GM19372 (cell line): ENCODE data around the gene ITK.
"Not testable (repeated sequence)": the region's sequence is repeated elsewhere in the genome, so short reads cannot be mapped to it uniquely, and the experiment has no call there.

Experiments used
- ATAC-seq: cut with Tn5 transposase; IDR thresholded peaks from one replicate; pipeline ENCODE4 v1.9.1; 2021; ENCODE audit warnings: mild to moderate bottlenecking, low read depth, moderate library complexity; ENCODE audit not compliant: unreplicated experiment

ITK gene

GRCh38 chr5:157236423-157236822 is 55.8 kb downstream of the ITK start:
- no peak for ATAC-seq

- ATAC-seq = no peak
These were observed 60.8 kb downstream of the ITK start for GRCh38 chr5:157241483-157241882.

- not testable (repeated sequence) for ATAC-seq
These were observed 64.1 kb downstream of the ITK start for GRCh38 chr5:157244704-157245103.

DNA sequence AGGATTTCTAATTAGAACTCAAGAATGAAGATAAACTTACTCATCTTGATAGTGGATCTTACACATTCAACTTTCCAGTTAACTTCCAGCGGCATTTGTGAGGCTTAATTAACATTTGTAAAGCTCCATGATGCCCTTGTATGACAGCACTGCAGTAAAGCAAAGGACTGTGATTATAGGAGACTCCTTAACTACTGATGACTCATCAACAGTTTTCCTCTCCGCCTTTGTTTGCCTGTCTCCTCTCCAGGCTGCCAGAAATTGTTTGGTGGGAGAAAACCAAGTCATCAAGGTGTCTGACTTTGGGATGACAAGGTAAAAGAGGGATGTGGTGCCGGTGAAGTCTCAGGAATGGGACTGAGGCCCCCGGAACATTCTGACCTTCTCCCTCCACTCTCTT is 64.8 kb downstream of the ITK start:
- no peak for ATAC-seq

- ATAC-seq = no peak
These were observed 65.2 kb downstream of the ITK start for GRCh38 chr5:157245886-157246285.

- no peak for ATAC-seq
These were observed 66.6 kb downstream of the ITK start for GRCh38 chr5:157247267-157247666.

GRCh38 chr5:157248821-157249470 is 68.3 kb downstream of the ITK start:
- no peak for ATAC-seq

- peak; percentile 84 for ATAC-seq
These were observed 72.2 kb downstream of the ITK start for GRCh38 chr5:157252711-157253465.

- ATAC-seq = peak; percentile 51
These were observed 72.9 kb downstream of the ITK start for GRCh38 chr5:157253547-157253946.

DNA sequence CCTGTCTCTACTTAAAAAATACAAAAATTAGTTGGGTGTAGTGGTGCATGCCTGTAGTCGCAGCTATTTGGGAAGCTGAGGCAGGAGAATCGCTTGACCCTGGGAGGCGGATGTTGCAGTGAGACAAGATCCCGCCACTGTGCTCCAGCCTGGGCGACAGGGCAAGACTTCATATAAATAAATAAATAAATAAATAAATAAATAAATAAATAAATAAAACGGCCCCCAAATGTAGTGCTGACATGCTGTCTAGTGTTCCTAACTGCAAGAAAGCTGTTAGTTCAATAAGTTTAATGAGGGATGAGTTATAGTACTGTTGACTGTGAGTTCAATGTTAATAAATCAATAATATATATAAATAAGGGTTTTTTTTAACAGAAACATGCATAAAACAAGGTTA is 77.8 kb downstream of the ITK start:
- ATAC-seq = no peak

DNA sequence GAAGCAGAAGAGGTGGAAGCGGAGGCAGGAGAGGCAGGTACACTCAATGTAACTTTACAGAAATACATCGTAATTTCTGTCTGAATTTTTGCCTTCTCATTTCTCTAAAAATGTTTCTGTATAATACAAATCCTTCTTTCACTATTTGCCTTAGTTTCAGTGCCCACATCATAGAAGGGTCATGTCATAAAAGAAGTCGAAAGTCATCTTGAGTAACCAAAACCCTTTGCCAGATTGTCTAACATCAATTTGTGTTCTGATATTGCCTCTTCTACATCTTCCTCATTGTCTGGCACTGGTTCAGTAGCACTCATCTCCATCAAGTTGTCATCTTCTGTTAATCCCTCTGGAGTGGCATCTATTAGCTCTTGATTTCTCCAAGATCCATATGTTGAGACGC is 79.1 kb downstream of the ITK start:
- no peak for ATAC-seq

DNA sequence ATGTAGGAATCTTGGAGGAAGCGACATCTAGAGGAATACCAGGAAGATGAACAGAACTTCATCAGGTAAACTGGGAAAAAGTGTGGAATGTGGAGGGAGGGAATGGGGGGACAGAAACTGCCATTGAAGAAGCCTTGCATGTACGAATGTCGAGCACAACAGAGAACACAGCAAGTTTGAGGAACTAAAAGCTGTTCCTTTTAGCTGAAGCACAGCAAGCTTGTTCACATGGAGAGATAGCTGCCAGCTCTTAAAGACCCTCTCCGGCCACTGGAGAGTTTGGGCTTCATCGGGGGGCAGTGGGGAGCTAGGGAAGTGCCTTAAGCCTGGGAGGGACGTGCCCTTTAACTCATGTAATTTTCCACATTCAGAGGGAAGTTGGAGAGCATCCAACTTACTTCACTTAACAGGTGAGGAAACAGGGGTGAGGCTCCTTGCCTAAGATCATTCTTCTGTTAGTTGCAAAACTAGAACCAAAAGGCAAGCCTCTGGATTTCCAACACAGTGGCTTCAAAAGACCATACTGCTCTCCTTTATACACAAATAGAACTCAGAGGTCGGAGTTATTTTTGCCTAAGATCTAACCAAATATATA is 83.0 kb downstream of the ITK start:
- no peak for ATAC-seq

DNA sequence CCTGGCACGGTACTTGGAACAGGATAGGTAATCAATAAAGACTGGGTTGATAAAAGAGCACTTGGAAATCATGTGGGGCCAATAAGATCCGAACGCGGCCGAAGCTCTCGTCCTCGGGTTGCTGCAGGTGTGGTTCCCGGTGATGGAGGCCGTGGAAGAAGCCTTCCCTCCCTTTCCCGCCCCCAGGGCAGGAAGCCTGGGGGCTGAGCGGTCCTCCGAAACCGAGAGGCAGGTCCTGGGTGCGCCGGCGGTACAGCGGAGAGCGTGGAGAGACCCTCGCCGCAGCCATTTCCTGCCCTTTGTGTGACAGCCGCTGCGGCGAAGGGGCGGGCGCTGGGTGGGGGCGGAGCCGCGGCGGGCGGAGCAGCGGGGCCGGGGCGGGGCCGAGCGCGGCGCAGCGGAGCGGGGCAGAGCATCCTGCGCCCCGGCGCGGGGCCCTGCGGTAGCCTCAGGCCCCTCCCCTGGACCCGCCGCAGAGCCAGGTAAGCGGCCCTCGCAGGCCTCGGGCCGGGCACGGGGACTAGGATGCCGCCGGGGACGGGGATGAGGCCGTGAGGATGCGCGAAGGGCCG is 85.2 kb downstream of the ITK start, which contains the start of gene CYFIP2:
Gene CYFIP2 (plus strand): TSS at position 410 of the 572 bp plus-strand sequence. CDS start 19,239 bp downstream, outside the sequence.
- ATAC-seq = peak; percentile 86

DNA sequence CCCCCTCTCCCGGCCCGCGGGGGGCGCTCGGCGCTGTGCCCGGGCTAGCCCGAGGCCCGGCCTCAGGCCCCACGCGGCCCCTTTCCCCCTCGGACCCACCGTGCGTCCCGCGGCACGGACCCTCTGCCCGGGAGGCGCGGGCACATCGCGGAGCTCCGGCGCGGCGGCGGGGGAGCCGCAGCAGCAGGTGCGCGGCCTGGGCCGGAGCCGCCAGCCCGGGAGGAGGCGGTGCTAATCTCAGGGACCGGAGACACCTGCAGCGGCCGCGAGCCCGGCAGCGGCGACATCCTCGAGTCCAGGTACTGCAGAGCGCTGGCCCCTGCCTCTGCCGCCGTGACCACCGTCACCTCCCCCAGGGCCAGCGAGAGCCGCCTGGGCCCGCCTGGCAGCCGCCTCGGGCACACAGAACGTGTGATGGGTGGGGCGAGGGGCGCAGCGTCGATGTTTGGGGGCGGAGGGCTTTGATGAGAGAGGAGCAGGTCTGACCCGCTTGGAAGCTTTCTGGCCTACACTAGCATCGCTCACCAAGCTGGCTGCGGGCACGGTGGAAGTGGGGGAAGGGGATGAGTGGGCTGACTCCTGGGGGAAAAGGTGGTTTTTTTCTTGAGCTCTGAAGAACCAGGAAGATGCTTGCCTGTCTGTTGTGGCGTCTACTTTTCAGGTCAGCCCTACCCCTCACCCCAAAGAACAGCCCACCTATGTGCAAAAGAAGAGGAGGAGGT is 85.8 kb downstream of the ITK start:
- peak; percentile 51 for ATAC-seq

DNA sequence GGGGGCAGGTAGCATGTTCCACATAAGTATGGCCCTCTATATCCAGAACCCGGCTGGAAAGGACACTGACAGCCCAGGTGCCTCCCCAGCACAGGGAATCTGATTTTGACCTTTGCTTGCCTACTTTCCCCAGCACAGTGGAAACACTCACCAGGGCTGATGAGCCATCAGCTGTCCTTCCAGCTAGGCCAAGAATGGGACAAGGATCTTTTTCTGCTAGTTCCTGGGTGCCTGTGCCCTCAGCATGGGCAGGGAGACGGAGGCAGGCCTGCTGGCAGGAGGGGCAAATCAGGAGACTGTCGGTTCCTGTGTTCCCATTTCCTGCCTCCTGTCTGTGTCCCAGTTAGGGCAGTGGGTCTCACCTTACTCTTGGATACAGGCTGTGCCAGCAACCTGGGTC is 86.4 kb downstream of the ITK start:
- ATAC-seq = no peak

DNA sequence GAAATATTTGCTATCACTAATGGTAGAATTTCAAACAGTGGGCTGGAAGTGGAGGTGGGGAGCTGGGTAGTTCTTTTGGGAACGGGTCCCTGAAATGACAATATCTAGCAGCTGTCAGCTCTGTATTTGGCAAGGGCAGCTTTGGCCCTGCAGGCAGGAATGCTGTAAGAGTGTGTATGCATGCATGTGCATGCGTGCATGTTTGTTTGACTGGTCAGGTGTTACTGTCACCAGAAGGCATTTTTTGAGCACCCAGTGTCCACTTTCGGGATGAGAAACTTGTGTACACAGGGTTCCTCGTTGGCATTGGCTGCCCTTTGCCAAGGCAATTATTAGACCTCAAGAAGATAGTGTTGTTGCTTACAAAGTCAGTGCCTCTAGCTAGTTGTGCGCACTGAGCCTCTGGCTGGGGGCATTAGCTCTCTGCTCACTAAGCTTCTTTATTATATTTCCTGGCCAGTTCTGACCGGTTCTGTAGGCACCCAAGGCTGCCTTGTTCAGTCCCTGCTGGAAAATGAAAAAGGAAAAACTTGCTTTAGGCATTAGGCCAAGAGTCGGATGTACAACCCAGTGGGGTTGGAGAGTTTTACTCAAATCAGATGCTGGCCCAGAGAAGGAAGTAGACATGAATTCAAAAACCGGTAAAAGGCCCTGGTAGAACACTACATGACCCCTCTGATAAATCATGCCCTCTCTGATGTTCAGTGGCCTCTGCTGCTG is 87.3 kb downstream of the ITK start:
- ATAC-seq = no peak

GRCh38 chr5:157269165-157269671 is 88.6 kb downstream of the ITK start:
- no peak for ATAC-seq

DNA sequence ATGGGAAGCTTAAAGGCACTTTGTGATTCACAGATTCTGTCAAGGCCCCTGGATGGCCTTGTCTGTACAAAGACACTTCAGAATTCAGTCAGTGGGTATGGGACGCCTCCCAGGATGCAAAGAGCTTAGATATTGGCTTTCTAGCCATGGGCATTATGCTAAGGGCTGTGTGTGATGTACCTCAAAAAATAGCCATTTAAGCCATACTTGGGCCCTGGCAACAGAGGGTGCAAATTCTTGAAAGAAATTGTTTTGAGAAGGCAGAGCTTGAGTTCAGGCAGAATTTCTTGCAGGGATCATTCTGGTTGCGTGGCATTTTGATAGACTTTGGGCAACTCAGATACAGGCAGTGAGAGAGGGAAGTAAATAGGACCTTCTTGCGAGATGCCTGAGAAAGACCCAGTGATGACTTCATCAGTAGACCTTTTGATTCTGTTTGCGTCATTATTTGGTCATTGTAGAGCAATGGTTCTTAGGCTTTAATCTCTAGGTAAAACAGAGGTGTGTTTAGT is 89.2 kb downstream of the ITK start:
- ATAC-seq = no peak

GRCh38 chr5:157270771-157271170 is 90.1 kb downstream of the ITK start:
- ATAC-seq = no peak
